Astrocyte (in vitro differentiated cells and primary cell): ENCODE measurements around the gene ALG2. TPM values are rescaled to one million over a fixed set of nuclear protein-coding genes. Genes with fewer than 3 reads are reported as not detected.

Source experiments
- DNase-seq: peaks from one replicate; pipeline ENCODE4 v3.0.0-alpha.2; 2010; ENCODE audit warnings: low read depth
- FAIRE-seq: peaks from 2 replicates; lab custom pipeline; 2011; peaks lifted over from hg19 to GRCh38; lab: Jason Lieb, UNC
- H2AFZ ChIP-seq: 2 replicates; pipeline ENCODE4 v1.6.0; 2012; ENCODE audit warnings: low read depth, low read length, inconsistent platforms
- H3K27ac ChIP-seq: 2 replicates; pipeline ENCODE4 v1.5.1; 2011; ENCODE audit warnings: low read depth, low read length, inconsistent platforms
- H3K27me3 ChIP-seq: 2 replicates; pipeline ENCODE4 v1.6.0; 2011; ENCODE audit warnings: low read length, inconsistent platforms; ENCODE audit not compliant: insufficient read depth
- H3K36me3 ChIP-seq: 2 replicates; pipeline ENCODE4 v1.5.1; 2011; ENCODE audit warnings: low read length, inconsistent platforms; ENCODE audit not compliant: insufficient read depth
- H3K4me1 ChIP-seq: 2 replicates; pipeline ENCODE4 v1.5.1; 2011; ENCODE audit warnings: low read length, inconsistent platforms; ENCODE audit not compliant: insufficient read depth
- H3K4me2 ChIP-seq: 2 replicates; pipeline ENCODE4 v1.6.0; 2012; ENCODE audit warnings: low read length, inconsistent platforms
- H3K4me3 ChIP-seq: 2 replicates; pipeline ENCODE4 v1.5.1; 2011; ENCODE audit warnings: low read depth, mild to moderate bottlenecking, low read length, inconsistent platforms; ENCODE audit not compliant: insufficient read depth
- H3K79me2 ChIP-seq: 2 replicates; pipeline ENCODE4 v1.6.0; 2012; ENCODE audit warnings: mild to moderate bottlenecking, low read length, inconsistent platforms; ENCODE audit not compliant: insufficient read depth
- H3K9ac ChIP-seq: 2 replicates; pipeline ENCODE4 v1.6.0; 2012; ENCODE audit warnings: mild to moderate bottlenecking, low read length, inconsistent platforms
- H3K9me3 ChIP-seq: 2 replicates; pipeline ENCODE4 v1.5.1; 2012; ENCODE audit warnings: low read depth, mild to moderate bottlenecking, low read length, inconsistent platforms; ENCODE audit not compliant: insufficient read depth
- H4K20me1 ChIP-seq: 2 replicates; pipeline ENCODE4 v1.6.0; 2012; ENCODE audit warnings: low read length, inconsistent platforms; ENCODE audit not compliant: insufficient read depth
- H3K27ac Mint-ChIP-seq: one replicate; pipeline ENCODE4 v1.8.0; 2021; ENCODE audit warnings: mild to moderate bottlenecking, mixed read lengths; ENCODE audit not compliant: unreplicated experiment
- H3K27me3 Mint-ChIP-seq: one replicate; pipeline ENCODE4 v1.8.0; 2021; ENCODE audit warnings: low read depth, mixed read lengths; ENCODE audit not compliant: unreplicated experiment
- H3K36me3 Mint-ChIP-seq: one replicate; pipeline ENCODE4 v1.8.0; 2021; ENCODE audit warnings: low read depth, mixed read lengths; ENCODE audit not compliant: unreplicated experiment
- H3K4me1 Mint-ChIP-seq: one replicate; pipeline ENCODE4 v1.8.0; 2021; ENCODE audit warnings: low read depth, mixed read lengths; ENCODE audit not compliant: unreplicated experiment
- H3K4me3 Mint-ChIP-seq: one replicate; pipeline ENCODE4 v1.8.0; 2021; ENCODE audit warnings: mild to moderate bottlenecking, moderate library complexity, mixed read lengths; ENCODE audit not compliant: unreplicated experiment
- H3K9me3 Mint-ChIP-seq: one replicate; pipeline ENCODE4 v1.8.0; 2021; ENCODE audit warnings: mild to moderate bottlenecking, mixed read lengths; ENCODE audit not compliant: unreplicated experiment
- EZH2 ChIP-seq: IDR thresholded peaks from 2 replicates; pipeline ENCODE4 v1.6.1; 2012; ENCODE audit warnings: mild to moderate bottlenecking, low read length, inconsistent platforms; ENCODE audit not compliant: insufficient read depth
- total RNA-seq: library from RNA; stranded (reverse); gene quantifications from 2 replicates; pipeline ENCODE4 v1.2.1, GENCODE V29; 2021
- TF ChIP-seq, protein P1 (sequence below): IDR thresholded peaks from 2 replicates; pipeline ENCODE4 v1.5.1; 2011; ENCODE audit warnings: low read depth, mild to moderate bottlenecking, inconsistent platforms, low read length, moderate library complexity; ENCODE audit not compliant: insufficient read depth

ALG2 gene
- total RNA-seq, 1 donor from 2014 or later = 33.3 TPM

DNA sequence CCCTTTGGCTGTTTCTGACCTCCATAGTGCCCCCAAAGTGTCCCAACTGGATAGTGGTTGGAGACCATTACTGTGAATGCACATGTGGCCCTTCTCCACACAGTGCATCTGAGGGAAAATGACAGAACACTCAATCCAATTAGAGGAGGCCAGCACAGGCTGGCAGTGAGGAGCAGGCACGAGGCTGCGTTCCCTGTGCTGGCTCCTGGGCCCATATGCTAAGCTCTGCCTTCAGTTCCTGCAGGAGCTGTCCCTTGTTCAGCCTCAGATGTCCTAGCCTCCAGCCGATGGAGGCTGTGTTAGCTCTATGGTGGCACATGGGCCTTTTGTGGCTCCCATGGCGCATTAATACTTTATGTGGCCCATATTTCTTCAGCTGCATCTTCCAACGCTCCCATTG, 35.8 kb downstream of the ALG2 start:
- peaks cover 18% of the 10 kb centered on the region for H3K4me1 ChIP-seq
- Mint-ChIP-seq H3K36me3 (no peaks in the 10 kb centered on the region), H3K27ac (no peak overlapping the region), H3K9me3 (peaks cover 1% of the 10 kb centered on the region), H3K27me3 (peaks cover 11% of the 10 kb centered on the region), H3K4me1 (peaks cover 11% of the 10 kb centered on the region), H3K4me3 (no peak overlapping the region)
- TF ChIP-seq, protein P1, sequence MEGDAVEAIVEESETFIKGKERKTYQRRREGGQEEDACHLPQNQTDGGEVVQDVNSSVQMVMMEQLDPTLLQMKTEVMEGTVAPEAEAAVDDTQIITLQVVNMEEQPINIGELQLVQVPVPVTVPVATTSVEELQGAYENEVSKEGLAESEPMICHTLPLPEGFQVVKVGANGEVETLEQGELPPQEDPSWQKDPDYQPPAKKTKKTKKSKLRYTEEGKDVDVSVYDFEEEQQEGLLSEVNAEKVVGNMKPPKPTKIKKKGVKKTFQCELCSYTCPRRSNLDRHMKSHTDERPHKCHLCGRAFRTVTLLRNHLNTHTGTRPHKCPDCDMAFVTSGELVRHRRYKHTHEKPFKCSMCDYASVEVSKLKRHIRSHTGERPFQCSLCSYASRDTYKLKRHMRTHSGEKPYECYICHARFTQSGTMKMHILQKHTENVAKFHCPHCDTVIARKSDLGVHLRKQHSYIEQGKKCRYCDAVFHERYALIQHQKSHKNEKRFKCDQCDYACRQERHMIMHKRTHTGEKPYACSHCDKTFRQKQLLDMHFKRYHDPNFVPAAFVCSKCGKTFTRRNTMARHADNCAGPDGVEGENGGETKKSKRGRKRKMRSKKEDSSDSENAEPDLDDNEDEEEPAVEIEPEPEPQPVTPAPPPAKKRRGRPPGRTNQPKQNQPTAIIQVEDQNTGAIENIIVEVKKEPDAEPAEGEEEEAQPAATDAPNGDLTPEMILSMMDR = no peak
- FAIRE-seq (no peak), DNase-seq (no peak)
- H2AFZ ChIP-seq = no peak overlapping the region
- no peak overlapping the region for H3K27ac ChIP-seq
- no peak overlapping the region for H3K4me2 ChIP-seq
- H3K36me3 ChIP-seq = no peaks in the 10 kb centered on the region
- no peaks in the 10 kb centered on the region for H3K27me3 ChIP-seq
- H4K20me1 ChIP-seq = no peaks in the 10 kb centered on the region
- H3K4me3 ChIP-seq = no peak overlapping the region
- H3K9ac ChIP-seq = no peak overlapping the region
- no peaks in the 10 kb centered on the region for H3K79me2 ChIP-seq
- H3K9me3 ChIP-seq = no peaks in the 10 kb centered on the region

DNA sequence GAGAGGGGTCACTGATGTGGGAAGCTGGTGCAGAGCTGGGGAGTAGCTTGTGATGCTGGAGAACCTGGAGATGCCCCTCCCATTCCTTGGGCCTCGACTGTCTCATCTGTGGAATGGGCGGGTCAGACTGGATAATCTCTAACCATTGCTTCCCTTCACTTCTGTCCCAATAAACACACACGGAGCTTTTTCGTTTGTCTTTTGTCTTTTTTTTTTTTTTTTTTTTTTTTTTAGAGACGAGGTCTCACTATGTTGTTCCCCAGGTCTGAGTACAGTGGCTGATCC, 36.5 kb downstream of the ALG2 start:
- peaks cover 18% of the 10 kb centered on the region for H3K4me1 ChIP-seq
- no peaks in the 10 kb centered on the region for H4K20me1 ChIP-seq
- H3K27ac Mint-ChIP-seq = no peak overlapping the region
- peak overlapping the region; percentile 35 for H3K9ac ChIP-seq
- H3K4me3 Mint-ChIP-seq = no peak overlapping the region
- peak overlapping the region; percentile 82 for H3K4me2 ChIP-seq
- TF ChIP-seq, protein P1 = no peak
- TF ChIP-seq EZH2 = no peak
- no peak overlapping the region for H3K4me3 ChIP-seq
- no peaks in the 10 kb centered on the region for H3K36me3 ChIP-seq
- H3K79me2 ChIP-seq = no peaks in the 10 kb centered on the region
- H3K27me3 ChIP-seq = no peaks in the 10 kb centered on the region
- no peak for FAIRE-seq
- H3K4me1 Mint-ChIP-seq = peaks cover 11% of the 10 kb centered on the region
- no peaks in the 10 kb centered on the region for H3K9me3 ChIP-seq
- H2AFZ ChIP-seq = peak overlapping the region; percentile 96
- peaks cover 6% of the 10 kb centered on the region for H3K27me3 Mint-ChIP-seq
- peaks cover 1% of the 10 kb centered on the region for H3K9me3 Mint-ChIP-seq
- no peak for DNase-seq
- H3K27ac ChIP-seq = no peak overlapping the region
- H3K36me3 Mint-ChIP-seq = no peaks in the 10 kb centered on the region

DNA sequence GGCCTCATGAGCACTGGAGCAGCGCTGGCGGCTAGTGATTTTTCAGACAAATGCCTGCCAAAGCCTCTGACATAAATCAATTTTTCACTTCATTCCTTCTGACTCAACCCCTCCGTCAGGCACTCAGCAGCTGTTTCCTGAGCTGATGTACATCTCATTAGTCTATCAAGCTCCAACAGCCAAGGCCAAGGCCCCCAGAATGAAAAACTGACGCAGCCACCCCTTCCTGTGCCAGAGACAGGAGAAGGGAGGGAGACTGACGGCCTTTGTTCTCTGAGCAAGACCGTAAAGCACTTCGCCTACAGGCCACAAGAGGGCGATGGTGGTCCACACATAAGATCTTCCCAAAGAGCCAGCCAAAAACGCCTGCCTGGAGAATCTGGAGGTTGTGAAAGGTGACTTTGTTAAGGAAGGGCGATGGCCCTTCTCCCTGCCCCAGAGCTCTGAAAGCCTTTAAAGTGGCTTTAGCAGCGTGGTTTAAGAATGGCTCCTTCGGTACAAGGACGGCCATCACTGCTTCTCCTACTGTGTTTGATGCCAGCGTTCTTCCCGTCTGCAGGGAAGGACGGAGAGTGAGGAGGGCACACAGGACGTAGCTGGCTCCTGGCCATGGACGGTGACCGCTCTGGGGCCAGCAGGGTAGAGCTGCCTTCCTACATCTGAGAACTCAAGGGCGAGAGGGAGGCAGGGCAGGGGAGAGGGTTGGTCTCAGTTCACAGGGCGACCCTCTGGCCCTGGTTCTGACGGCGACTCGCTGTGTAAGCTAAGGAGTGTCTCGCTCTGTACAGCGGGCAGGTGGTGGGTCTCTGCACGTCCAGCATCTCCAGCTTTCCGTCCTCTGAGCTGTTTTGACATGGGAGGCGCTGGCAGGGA, 37.0 kb downstream of the ALG2 start:
- H3K27ac Mint-ChIP-seq = peak overlapping the region; percentile 18
- FAIRE-seq (no peak), DNase-seq (peak; percentile 86)
- peaks cover 11% of the 10 kb centered on the region for H3K4me1 Mint-ChIP-seq
- Histone ChIP-seq H2AFZ (peak overlapping the region; percentile 96), H3K9ac (peak overlapping the region; percentile 35), H3K36me3 (no peaks in the 10 kb centered on the region), H3K79me2 (no peaks in the 10 kb centered on the region), H3K4me2 (peak overlapping the region; percentile 82), H3K9me3 (no peaks in the 10 kb centered on the region), H3K27ac (no peak overlapping the region), H3K27me3 (no peaks in the 10 kb centered on the region), H4K20me1 (no peaks in the 10 kb centered on the region), H3K4me3 (no peak overlapping the region), H3K4me1 (peaks cover 18% of the 10 kb centered on the region)
- no peak for TF ChIP-seq EZH2
- TF ChIP-seq, protein P1 = peak; percentile 99
- no peaks in the 10 kb centered on the region for H3K36me3 Mint-ChIP-seq
- no peak overlapping the region for H3K4me3 Mint-ChIP-seq
- peaks cover 1% of the 10 kb centered on the region for H3K9me3 Mint-ChIP-seq
- peaks cover 6% of the 10 kb centered on the region for H3K27me3 Mint-ChIP-seq
